Gastroesophageal sphincter (tissue), 3 donors: ENCODE results near the gene MACO1.

ENCODE experiments used
- CTCF ChIP-seq, 4 experiments: fragments of 200-600 bp in 2 of 4; fragments of 450-650 bp in 2 of 4; sonication (generic) in 1 of 4; IDR thresholded peaks; one replicate each; pipeline ENCODE4 v1.5.1; 2017 to 2019; ENCODE audit warnings: antibody characterized with exemption in 4 of 4, mild to moderate bottlenecking in 2 of 4, moderate library complexity in 2 of 4
- EP300 ChIP-seq: sonication (generic); formaldehyde crosslinking; IDR thresholded peaks from one replicate; pipeline ENCODE4 v1.6.1; 2017; ENCODE audit warnings: antibody characterized with exemption, mild to moderate bottlenecking
- POLR2A ChIP-seq, 2 donors: fragments of 450-650 bp; IDR thresholded peaks; one replicate each; pipeline ENCODE4 v1.6.1; 2017; ENCODE audit warnings: antibody characterized with exemption in 2 of 2, mild to moderate bottlenecking in 2 of 2, moderate library complexity in 1 of 2

GRCh38 chr1:25544819-25545218, 114.1 kb downstream of the MACO1 start:
- TF ChIP-seq EP300 (no peak), POLR2A (IDR thresholded peaks at IDR 0.05) (no peak), CTCF (IDR thresholded peaks at IDR 0.05) (no peak)
